PC-3 (cell line): ENCODE data around the gene DCLRE1B. TPM values are rescaled to one million over a fixed set of nuclear protein-coding genes. Genes with fewer than 3 reads are reported as not detected.

Experiments
- ATAC-seq: fragments of 200-7000 bp; cut with Tn5 transposase; 2 replicates; pipeline ENCODE4 v1.9.1; 2020; ENCODE audit warnings: mild to moderate bottlenecking, moderate library complexity
- Bru-seq: library from RNA; stranded (reverse); fragments of 400-500 nt; gene quantifications from one replicate; lab custom pipeline; 2021; lab: Mats Ljungman, UMichigan
- BruChase-seq, 2 experiments: library from RNA; stranded (reverse); fragments of 400-500 nt; gene quantifications; one replicate each; lab custom pipeline; 2021; lab: Mats Ljungman, UMichigan
- BruUV-seq: library from RNA; stranded (reverse); fragments of 400-500 nt; replicated peaks from 2 replicates; lab custom pipeline; 2021; lab: Mats Ljungman, UMichigan
- CTCF ChIA-PET: fragments of 300-600 bp; sonication (Branson Sonifier 250); formaldehyde crosslinking; loops from one replicate; lab custom pipeline; 2022; ENCODE audit warnings: antibody characterized with exemption; lab: Charles Lee
- POLR2A ChIA-PET: fragments of 300-600 bp; sonication (Branson Sonifier 250); formaldehyde crosslinking; loops from one replicate; lab custom pipeline; 2022; ENCODE audit warnings: antibody characterized with exemption; ENCODE audit not compliant: unreplicated experiment; lab: Charles Lee
- DNase-seq: peaks from one replicate; pipeline ENCODE4 v3.0.0-alpha.2; 2015
- H2AFZ ChIP-seq: fragments of 300-600 bp; sonication (generic); 2 replicates; pipeline ENCODE4 v1.6.0; 2016; ENCODE audit warnings: antibody characterized with exemption, low read length
- H3F3A ChIP-seq: fragments of 300-600 bp; sonication (generic); one replicate; pipeline ENCODE4 v1.6.0; 2017; ENCODE audit warnings: antibody characterized with exemption, low read length, control low read depth, mild to moderate bottlenecking; ENCODE audit not compliant: unreplicated experiment
- H3K27ac ChIP-seq: fragments of 300-600 bp; sonication (generic); 2 replicates; pipeline ENCODE4 v1.5.1; 2016; ENCODE audit warnings: mild to moderate bottlenecking, low read length
- H3K27me3 ChIP-seq: fragments of 300-600 bp; sonication (generic); 2 replicates; pipeline ENCODE4 v1.6.1; 2016; ENCODE audit warnings: low read length, mixed read lengths
- H3K36me3 ChIP-seq: fragments of 300-600 bp; sonication (generic); 2 replicates; pipeline ENCODE4 v1.6.1; 2016; ENCODE audit warnings: low read depth, mixed run types, low read length, mixed read lengths
- H3K4me1 ChIP-seq: fragments of 300-600 bp; sonication (generic); 2 replicates; pipeline ENCODE4 v1.5.1; 2016; ENCODE audit warnings: low read length; ENCODE audit not compliant: insufficient read depth
- H3K4me2 ChIP-seq: fragments of 300-600 bp; sonication (generic); 2 replicates; pipeline ENCODE4 v1.6.0; 2016; ENCODE audit warnings: low read length
- H3K4me3 ChIP-seq: fragments of 300-600 bp; sonication (generic); 2 replicates; pipeline ENCODE4 v1.5.1; 2016; ENCODE audit warnings: mild to moderate bottlenecking, low read length, mixed read lengths
- H3K79me2 ChIP-seq: fragments of 300-600 bp; sonication (generic); 2 replicates; pipeline ENCODE4 v1.6.1; 2017; ENCODE audit warnings: low read length, mixed read lengths
- H3K9ac ChIP-seq: fragments of 300-600 bp; sonication (generic); 2 replicates; pipeline ENCODE4 v1.6.0; 2016; ENCODE audit warnings: mild to moderate bottlenecking, low read length
- H3K9me2 ChIP-seq: fragments of 300-600 bp; sonication (generic); replicated peaks from 2 replicates; pipeline ENCODE4 v1.6.1; 2016; ENCODE audit warnings: mixed run types, low read length, mixed read lengths
- H3K9me3 ChIP-seq: fragments of 300-600 bp; sonication (generic); 2 replicates; pipeline ENCODE4 v1.6.1; 2016; ENCODE audit warnings: low read length, mixed read lengths
- H4K20me1 ChIP-seq: fragments of 300-600 bp; sonication (generic); 2 replicates; pipeline ENCODE4 v1.6.1; 2016; ENCODE audit warnings: low read length, mixed read lengths
- CTCF ChIP-seq: fragments of 300-600 bp; sonication (generic); conservative IDR thresholded peaks from 2 replicates; pipeline ENCODE4 v1.5.1; 2017; ENCODE audit warnings: antibody characterized with exemption, low read depth, mild to moderate bottlenecking, low read length
- EZH2 ChIP-seq: fragments of 300-600 bp; sonication (generic); IDR thresholded peaks from one replicate; pipeline ENCODE4 v1.6.1; 2017; ENCODE audit warnings: antibody characterized with exemption, mild to moderate bottlenecking, low read length; ENCODE audit not compliant: unreplicated experiment
- EZH2phosphoT487 ChIP-seq: fragments of 300-600 bp; sonication (generic); IDR thresholded peaks from 2 replicates; pipeline ENCODE4 v1.6.1; 2018; ENCODE audit warnings: mild to moderate bottlenecking, antibody characterized with exemption, low read length, borderline replicate concordance
- intact Hi-C: fragments of 100-400 bp; cut with micrococcal nuclease; formaldehyde crosslinking; loops from 2 replicates; pipeline ENCODE4 v1.9.0; 2023
- long read RNA-seq: library from polyadenylated mRNA; unstranded; transcript quantifications from one replicate; pipeline ENCODE4 v2.0.0, GENCODE V29; 2021; ENCODE audit not compliant: unreplicated experiment
- total RNA-seq: library from RNA; depleted of rRNA; stranded (reverse); fragments of >200 nt; gene quantifications from 2 replicates; pipeline ENCODE4 v1.2.3, GENCODE V29; 2014; rRNA removed

DCLRE1B gene
- 12.6 and 13.2 TPM in 2 replicates for total RNA-seq
- percentile 55 among the genes with signal in this experiment for Bru-seq, nascent RNA
- BruChase-seq, experiment 1, labeled RNA remaining after a 6-hour chase, result percentile 82 among the genes with signal in this experiment
- BruChase-seq, experiment 2, labeled RNA remaining after a 2-hour chase, result percentile 70 among the genes with signal in this experiment
- long read RNA-seq, transcript DCLRE1B-201 (4 exons, 3,940 nt), result major isoform, 14 of 21 reads
- long read RNA-seq, partial matches to known transcripts, result 0 of 21 reads
- long read RNA-seq, other reads (novel, unspliced or antisense), result 3 of 21 reads

- Histone ChIP-seq H3K9ac (peak within 1 kb of the TSS; percentile 97), H3K4me3 (peak within 1 kb of the TSS; percentile 97), H3K27ac (peak within 1 kb of the TSS; percentile 70), H3K79me2 (peaks cover 53% of the 10 kb centered on the region), H3K27me3 (no peaks in the 10 kb centered on the region), H3K4me1 (peaks cover 18% of the 10 kb centered on the region), H3K9me2 (no peaks in the 10 kb centered on the region), H3K9me3 (no peaks in the 10 kb centered on the region), H2AFZ (peak within 1 kb of the TSS; percentile 97), H3K36me3 (peaks cover 8% of the 10 kb centered on the region; the same call in 1 of the 2 replicates), H3K4me2 (peak within 1 kb of the TSS; percentile 95), H3F3A (no peaks in the 10 kb centered on the region), H4K20me1 (no peaks in the 10 kb centered on the region)
- TF ChIP-seq EZH2 (no peak), CTCF (peak; percentile 59)
- ATAC-seq, result peak; percentile 90
- ChIA-PET CTCF (interaction anchor here (0.6 to 1.5 kb wide), 2 partner anchors 23 to 75 kb away, joined by 3 read pairs; no protein-coding TSS in a partner anchor), POLR2A (interaction anchor here (0.5 to 1.0 kb wide), 3 partner anchors 24 to 373 kb away, joined by 3 to 10 read pairs (median 5); partner anchors contain the start of gene HIPK1)
- intact Hi-C loops, result loop anchor here (1.0 to 5.0 kb wide), 4 partner anchors 24 to 148 kb away; partner anchors contain the start of genes HIPK1, PHTF1 and RSBN1
- no TSS peak for BruUV-seq
- peak; percentile 99 for DNase-seq
These were observed at the start of gene DCLRE1B, which contains the start of gene AP4B1 for GRCh38 chr1:113904674-113905434. Gene DCLRE1B (plus strand): TSS chr1:113905326. CDS start chr1:113905587, 261 bp downstream. Gene AP4B1 (minus strand): TSS chr1:113904799. CDS start chr1:113904717, 82 bp downstream.

DNA sequence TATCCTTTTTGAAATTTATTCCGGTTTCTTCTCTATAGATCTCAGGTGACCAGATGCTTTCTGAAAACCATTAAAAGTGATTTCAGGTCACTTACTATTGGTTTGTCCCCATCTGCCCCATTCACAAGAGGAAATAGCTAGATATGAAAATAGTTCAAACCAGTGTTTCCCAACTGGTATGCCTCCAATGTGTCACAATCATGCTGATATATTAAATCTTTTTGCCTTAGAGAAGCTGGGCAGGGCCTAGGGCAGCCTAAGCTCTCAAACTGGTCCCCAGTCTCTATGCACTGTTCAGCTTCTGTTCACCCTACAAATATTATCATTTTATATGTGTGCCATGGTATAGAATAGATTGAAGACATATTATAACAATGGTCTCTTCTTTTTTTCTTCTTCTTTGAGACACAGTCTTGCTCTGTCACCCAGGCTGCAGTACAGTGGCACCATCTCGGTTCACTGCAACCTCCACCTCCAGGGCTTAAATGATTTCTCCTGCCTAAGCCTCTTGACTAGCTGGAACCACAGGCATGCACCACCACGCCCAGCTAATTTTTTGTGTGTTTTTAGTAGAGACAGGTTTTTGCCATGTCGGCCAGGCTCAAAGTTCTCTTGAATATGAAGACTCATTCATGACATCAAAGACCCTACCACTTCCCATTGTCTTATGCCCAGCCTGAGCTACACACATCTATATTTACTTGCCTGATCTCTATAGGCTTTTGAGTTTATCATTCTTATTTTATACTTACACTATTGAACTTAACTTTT is 49.3 kb upstream of the DCLRE1B start:
- ATAC-seq (no peak), DNase-seq (no peak)
- no peak overlapping the region for H2AFZ ChIP-seq
- ChIA-PET POLR2A (no interaction called here), CTCF (no interaction called here)
- H3K9me2 ChIP-seq, result no peaks in the 10 kb centered on the region
- no peaks in the 10 kb centered on the region for H3K79me2 ChIP-seq
- H4K20me1 ChIP-seq, result no peaks in the 10 kb centered on the region
- H3K4me2 ChIP-seq, result no peak overlapping the region
- intact Hi-C loops, result no loop called here
- no peaks in the 10 kb centered on the region for H3F3A ChIP-seq
- peaks cover 9% of the 10 kb centered on the region for H3K4me1 ChIP-seq
- TF ChIP-seq CTCF (no peak), EZH2phosphoT487 (no peak), EZH2 (no peak)
- H3K4me3 ChIP-seq, result no peak overlapping the region
- no peak overlapping the region for H3K9ac ChIP-seq
- no peaks in the 10 kb centered on the region for H3K9me3 ChIP-seq
- H3K27ac ChIP-seq, result no peak overlapping the region
- no TSS peak for BruUV-seq
- no peaks in the 10 kb centered on the region for H3K36me3 ChIP-seq
- no peaks in the 10 kb centered on the region for H3K27me3 ChIP-seq
